ENCODE results near the gene WDR93.

GRCh38 chr15:89648106-89649012 is 42.3 kb upstream of the WDR93 start:
- TF ChIP-seq ZFP36 (IDR thresholded peaks at IDR 0.05; ENCODE audit: borderline replicate concordance, partially characterized antibody) (no peak), JUN (IDR thresholded peaks at IDR 0.05) (no peak), POLR2A (IDR thresholded peaks at IDR 0.05; ENCODE audit: low read length) (no peak), CTCF (IDR thresholded peaks at IDR 0.05) (no peak), TP53 (CRISPR knock-in tag; IDR thresholded peaks at IDR 0.05) (no peak), RNF2 (IDR thresholded peaks at IDR 0.05; ENCODE audit: borderline replicate concordance, low read depth) (no peak), PBX3 (IDR thresholded peaks at IDR 0.05) (no peak), REST (IDR thresholded peaks at IDR 0.05) (no peak), PHF8 (IDR thresholded peaks at IDR 0.05; ENCODE audit: borderline replicate concordance, low read depth) (no peak), BHLHE40 (IDR thresholded peaks at IDR 0.05; ENCODE audit: low read depth, low read length) (no peak), KDM1A (IDR thresholded peaks at IDR 0.05; ENCODE audit: low read depth) (no peak)

All from A549 (cell line).